Activated T-helper 17 cell treated with anti-CD3 and anti-CD28 coated beads, Interleukin-2, amount 50 U/mL, for 72 hours (primary cell): ENCODE measurements around the gene OR51F2. TPM values are rescaled to one million over a fixed set of nuclear protein-coding genes. Genes with fewer than 3 reads are reported as not detected.
"Not testable (repeated sequence)": the region's sequence is repeated elsewhere in the genome, so short reads cannot be mapped to it uniquely, and the experiment has no call there.

Experiments used
- ATAC-seq: fragments of 150-1000 bp; cut with Tn5 transposase; replicated peaks from 2 replicates; pipeline ENCODE4 v1.10.0; 2021; ENCODE audit warnings: mild to moderate bottlenecking, moderate library complexity
- H3K27ac Mint-ChIP-seq: one replicate; pipeline ENCODE4 v1.8.0; 2022; ENCODE audit warnings: mixed read lengths
- H3K27me3 Mint-ChIP-seq: one replicate; pipeline ENCODE4 v1.8.0; 2022; ENCODE audit warnings: mixed read lengths
- H3K36me3 Mint-ChIP-seq: one replicate; pipeline ENCODE4 v1.8.0; 2022; ENCODE audit warnings: low read depth, mild to moderate bottlenecking, mixed read lengths
- H3K4me1 Mint-ChIP-seq: one replicate; pipeline ENCODE4 v1.8.0; 2022; ENCODE audit warnings: mixed read lengths
- H3K4me3 Mint-ChIP-seq: one replicate; pipeline ENCODE4 v1.8.0; 2022; ENCODE audit warnings: mild to moderate bottlenecking, mixed read lengths
- H3K9me3 Mint-ChIP-seq: one replicate; pipeline ENCODE4 v1.8.0; 2022; ENCODE audit warnings: mixed read lengths
- total RNA-seq, 2 donors: library from RNA; stranded (reverse); gene quantifications; one replicate each; pipeline ENCODE4 v1.2.3, GENCODE V29; 2022

OR51F2 gene
- total RNA-seq, 2 donors from 2014 or later = not detected

DNA sequence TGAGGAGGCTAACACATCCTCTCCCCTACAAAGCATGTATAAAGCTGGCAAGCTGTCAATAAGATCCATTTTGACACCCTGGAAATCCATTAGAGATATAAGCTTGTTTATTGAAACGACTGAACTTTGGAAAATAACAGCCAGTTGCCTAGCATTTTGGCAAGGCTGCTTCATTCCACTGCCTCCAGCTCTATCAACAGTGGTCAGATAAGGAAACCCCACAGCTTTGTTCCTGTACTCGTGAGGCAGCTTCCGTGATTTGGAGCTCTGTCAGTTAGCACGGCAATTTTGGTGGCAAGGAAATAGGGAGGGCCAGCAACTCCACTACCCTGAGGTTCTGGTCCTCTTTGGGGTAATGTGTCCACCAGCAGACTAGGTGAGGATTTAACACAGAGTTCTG, 29.9 kb downstream of the OR51F2 start:
- H3K4me3 Mint-ChIP-seq = no peak overlapping the region
- H3K4me1 Mint-ChIP-seq = no peaks in the 10 kb centered on the region
- no peaks in the 10 kb centered on the region for H3K36me3 Mint-ChIP-seq
- H3K27ac Mint-ChIP-seq = no peak overlapping the region
- no peaks in the 10 kb centered on the region for H3K9me3 Mint-ChIP-seq
- H3K27me3 Mint-ChIP-seq = peaks cover 17% of the 10 kb centered on the region
- ATAC-seq = no peak

DNA sequence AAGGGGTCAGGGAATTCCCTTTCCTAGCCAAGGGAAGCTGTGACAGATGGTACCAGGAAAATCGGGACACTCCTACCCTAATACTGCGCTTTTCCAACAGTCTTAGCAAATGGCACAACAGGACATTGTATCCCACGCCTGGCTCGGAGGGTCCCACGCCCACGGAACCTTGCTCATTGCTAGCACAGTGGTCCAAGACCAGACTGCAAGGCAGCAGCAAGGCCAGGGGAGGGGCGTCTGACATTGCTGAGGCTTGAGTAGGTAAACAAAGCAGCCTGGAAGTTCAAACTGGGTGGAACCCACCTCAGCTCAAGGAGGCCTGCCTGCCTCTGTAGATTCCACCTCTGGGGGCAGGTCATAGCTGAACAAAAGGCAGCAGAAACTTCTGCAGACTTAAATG, 33.2 kb downstream of the OR51F2 start:
- not testable (repeated sequence) for ATAC-seq, H3K27ac Mint-ChIP-seq, H3K4me3 Mint-ChIP-seq, H3K4me1 Mint-ChIP-seq, H3K27me3 Mint-ChIP-seq, H3K9me3 Mint-ChIP-seq, H3K36me3 Mint-ChIP-seq

DNA sequence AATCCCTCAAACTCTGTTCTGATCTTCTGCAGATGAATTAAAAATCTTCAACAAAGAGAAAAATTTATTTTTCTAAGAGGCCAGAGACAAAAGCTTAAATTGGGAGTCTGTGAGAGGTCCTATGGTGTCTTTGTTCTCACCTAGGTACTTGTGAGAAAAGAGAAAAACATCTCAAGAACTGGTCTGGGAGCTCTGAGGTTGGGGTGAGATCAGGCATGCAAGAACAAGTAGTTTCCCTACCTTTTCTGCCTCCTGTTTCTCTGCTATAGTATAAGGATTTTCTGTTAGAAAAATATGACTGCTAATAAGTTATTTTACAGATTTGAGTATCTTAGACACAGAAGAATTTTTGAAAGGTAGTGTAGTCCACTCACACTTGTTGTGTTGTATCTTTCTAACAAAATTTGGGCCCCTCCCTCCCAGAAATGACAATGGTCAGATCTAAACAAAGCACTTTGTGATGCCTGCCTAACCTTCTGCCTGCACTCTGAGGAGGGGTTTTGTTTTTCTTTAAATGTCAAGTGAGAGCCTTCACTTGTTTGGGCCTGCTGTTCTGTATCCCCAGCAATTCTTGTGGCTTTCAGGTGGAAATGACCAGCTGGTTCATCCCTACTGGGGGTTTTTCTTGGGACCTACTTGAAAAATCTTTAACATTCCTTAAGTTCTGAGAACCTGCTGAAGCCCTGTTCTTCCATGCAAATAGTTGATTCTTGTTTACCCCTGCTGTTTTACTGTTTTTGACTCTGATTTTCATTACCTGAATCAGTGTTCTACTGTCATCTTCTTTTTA, 41.5 kb downstream of the OR51F2 start:
- no peak for ATAC-seq
- Mint-ChIP-seq H3K27me3 (no peaks in the 10 kb centered on the region), H3K4me3 (no peak overlapping the region), H3K27ac (no peak overlapping the region), H3K9me3 (no peaks in the 10 kb centered on the region), H3K36me3 (no peaks in the 10 kb centered on the region), H3K4me1 (no peaks in the 10 kb centered on the region)

DNA sequence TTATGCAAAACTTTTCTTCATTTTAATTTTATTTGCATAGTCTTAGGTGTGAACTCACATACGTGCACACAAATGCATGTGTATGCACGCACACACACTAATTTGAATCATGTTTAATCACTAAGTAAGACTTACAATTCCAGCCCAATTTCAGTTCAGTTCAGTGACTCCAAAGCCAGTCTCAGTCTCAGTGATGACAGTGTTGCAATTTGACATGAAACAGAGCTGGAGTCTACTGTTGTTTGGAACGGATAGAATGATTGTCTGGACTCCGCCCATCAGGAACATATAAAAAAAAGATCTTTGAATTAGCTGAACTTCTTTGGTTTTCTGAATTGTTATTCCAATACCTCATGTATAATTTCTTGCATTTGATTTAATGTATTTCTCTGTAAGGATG, 42.8 kb downstream of the OR51F2 start:
- Mint-ChIP-seq H3K4me1 (no peaks in the 10 kb centered on the region), H3K36me3 (no peaks in the 10 kb centered on the region), H3K4me3 (no peak overlapping the region), H3K27me3 (no peaks in the 10 kb centered on the region), H3K27ac (no peak overlapping the region), H3K9me3 (no peaks in the 10 kb centered on the region)
- ATAC-seq = no peak

DNA sequence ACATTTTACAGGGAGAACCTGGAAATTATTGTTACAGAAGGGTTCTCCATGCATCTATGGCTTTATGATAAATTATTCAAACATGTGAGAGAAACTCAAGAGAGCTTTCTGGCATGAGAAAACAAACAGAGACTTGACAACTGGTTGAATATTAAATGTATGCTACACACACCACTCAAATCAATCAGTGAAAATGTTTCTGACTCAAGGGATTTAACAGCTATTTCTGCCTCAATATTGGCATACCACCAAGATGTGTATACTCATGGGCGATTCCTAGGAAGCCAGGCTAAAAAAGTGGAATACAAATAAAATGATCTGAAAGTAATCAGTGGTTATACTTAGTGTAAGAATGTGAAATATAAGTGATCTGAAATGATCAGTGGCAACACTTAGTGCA, 44.7 kb downstream of the OR51F2 start:
- no peak overlapping the region for H3K4me3 Mint-ChIP-seq
- H3K4me1 Mint-ChIP-seq = no peaks in the 10 kb centered on the region
- H3K36me3 Mint-ChIP-seq = no peaks in the 10 kb centered on the region
- no peak overlapping the region for H3K27ac Mint-ChIP-seq
- no peak for ATAC-seq
- H3K27me3 Mint-ChIP-seq = no peaks in the 10 kb centered on the region
- no peaks in the 10 kb centered on the region for H3K9me3 Mint-ChIP-seq

Other genes starting within 250 kb of the OR51F2 start
- gene OR52I2, start 239.6 kb upstream of the OR51F2 start, total RNA-seq = not detected
- under 1 TPM in 1 of 2 donors, not detected in 1; 0.13 TPM for gene OR52I1, start 227.3 kb upstream of the OR51F2 start, total RNA-seq
- 1 to 10 TPM; 5.3 to 7.9 TPM for gene TRIM68, start 213.1 kb upstream of the OR51F2 start, total RNA-seq
- not detected for gene OR51D1, start 183.8 kb upstream of the OR51F2 start, total RNA-seq
- gene OR51E1, start 177.3 kb upstream of the OR51F2 start, total RNA-seq = not detected
- gene OR51E2, start 123.5 kb upstream of the OR51F2 start, total RNA-seq = not detected
- not detected for gene MMP26, start 116.5 kb upstream of the OR51F2 start, total RNA-seq
- not detected for gene OR51F1, start 51.4 kb upstream of the OR51F2 start, total RNA-seq
- not detected for gene OR52R1, start 16.9 kb upstream of the OR51F2 start, total RNA-seq
- not detected for gene OR51S1, start 27.9 kb downstream of the OR51F2 start, total RNA-seq
- gene OR51T1, start 60.6 kb downstream of the OR51F2 start, total RNA-seq = not detected
- gene OR51A7, start 82.5 kb downstream of the OR51F2 start, total RNA-seq = not detected
- not detected for gene OR51G2, start 98.0 kb downstream of the OR51F2 start, total RNA-seq
- not detected for gene OR51G1, start 103.0 kb downstream of the OR51F2 start, total RNA-seq
- not detected for gene OR51A4, start 126.3 kb downstream of the OR51F2 start, total RNA-seq
- gene OR51A2, start 134.4 kb downstream of the OR51F2 start, total RNA-seq = not detected
- gene OR51L1, start 173.5 kb downstream of the OR51F2 start, total RNA-seq = not detected
- not detected for gene OR52J3, start 225.2 kb downstream of the OR51F2 start, total RNA-seq
- not detected for gene OR52E2, start 238.3 kb downstream of the OR51F2 start, total RNA-seq
- not detected for gene OR52E1, start 248.3 kb downstream of the OR51F2 start, total RNA-seq